Neuronal stem cell (in vitro differentiated cells): Measurements from ENCODE around the gene DEUP1.

Experiments
- DNase-seq: peaks from one replicate; pipeline ENCODE4 v3.0.0-alpha.2; 2013; ENCODE audit warnings: low spot score
- H2AFZ ChIP-seq: one replicate; pipeline ENCODE4 v1.6.1; 2013; ENCODE audit warnings: mild to moderate bottlenecking, low read length, inconsistent platforms
- H2AK5ac ChIP-seq: 2 replicates; pipeline ENCODE4 v1.6.1; 2013; ENCODE audit warnings: low read depth, mild to moderate bottlenecking, inconsistent platforms, low read length, moderate library complexity, mixed read lengths
- H2BK120ac ChIP-seq: 2 replicates; pipeline ENCODE4 v1.6.1; 2013; ENCODE audit warnings: low read depth, mild to moderate bottlenecking, inconsistent platforms, low read length, moderate library complexity, mixed read lengths
- H2BK12ac ChIP-seq: one replicate; pipeline ENCODE4 v1.6.1; 2013; ENCODE audit warnings: low read length, inconsistent platforms
- H2BK15ac ChIP-seq: 2 replicates; pipeline ENCODE4 v1.6.1; 2013; ENCODE audit warnings: mild to moderate bottlenecking, low read length, inconsistent platforms, mixed read lengths
- H2BK5ac ChIP-seq: one replicate; pipeline ENCODE4 v1.6.1; 2013; ENCODE audit warnings: inconsistent platforms, mild to moderate bottlenecking, low read length, moderate library complexity
- H3K14ac ChIP-seq: one replicate; pipeline ENCODE4 v1.6.1; 2013; ENCODE audit warnings: low read length, inconsistent platforms
- H3K18ac ChIP-seq: 2 replicates; pipeline ENCODE4 v1.6.1; 2013; ENCODE audit warnings: low read length, inconsistent platforms
- H3K23ac ChIP-seq: 2 replicates; pipeline ENCODE4 v1.6.1; 2013; ENCODE audit warnings: low read depth, mild to moderate bottlenecking, mixed read lengths, low read length, inconsistent platforms; ENCODE audit not compliant: poor library complexity
- H3K27ac ChIP-seq: replicated peaks from 3 replicates; pipeline ENCODE4 v1.5.1; 2013; ENCODE audit warnings: low read length, inconsistent platforms
- H3K27me3 ChIP-seq, 3 experiments: 2 replicates each; pipeline ENCODE4 v1.6.1; 2013; ENCODE audit warnings: low read length in 3 of 3, mild to moderate bottlenecking in 2 of 3, inconsistent platforms in 1 of 3, low read depth in 1 of 3, mixed read lengths in 1 of 3, moderate library complexity in 1 of 3; ENCODE audit not compliant: control insufficient read depth in 3 of 3, insufficient read depth in 3 of 3
- H3K36me3 ChIP-seq, 2 donors: replicated peaks in 1 of 2; 2 replicates each; pipeline ENCODE4 v1.6.1; 2013; ENCODE audit warnings: low read length in 2 of 2; ENCODE audit not compliant: control insufficient read depth in 2 of 2, insufficient read depth in 2 of 2
- H3K4ac ChIP-seq: 2 replicates; pipeline ENCODE4 v1.6.1; 2013; ENCODE audit warnings: inconsistent platforms, mild to moderate bottlenecking, low read length, moderate library complexity
- H3K4me1 ChIP-seq, 2 donors: 1 replicate in 1 of 2; 2 replicates in 1 of 2; pipeline ENCODE4 v1.6.1; 2013; ENCODE audit warnings: low read length in 2 of 2, low read depth in 1 of 2; ENCODE audit not compliant: control insufficient read depth in 2 of 2, insufficient read depth in 1 of 2
- H3K4me2 ChIP-seq: one replicate; pipeline ENCODE4 v1.6.1; 2013; ENCODE audit warnings: mild to moderate bottlenecking, low read length, inconsistent platforms; ENCODE audit not compliant: insufficient read depth, poor library complexity, severe bottlenecking
- H3K4me3 ChIP-seq, 2 donors: 2 replicates each; pipeline ENCODE4 v1.5.1; 2013; ENCODE audit warnings: low read length in 2 of 2, mild to moderate bottlenecking in 2 of 2, inconsistent platforms in 1 of 2, moderate library complexity in 1 of 2
- H3K79me1 ChIP-seq: one replicate; pipeline ENCODE4 v1.6.1; 2013; ENCODE audit warnings: low read depth, mild to moderate bottlenecking, inconsistent platforms, low read length, moderate library complexity
- H3K9ac ChIP-seq: one replicate; pipeline ENCODE4 v1.6.1; 2013; ENCODE audit warnings: mild to moderate bottlenecking, low read depth, low read length, inconsistent platforms; ENCODE audit not compliant: poor library complexity
- H3K9me3 ChIP-seq, 2 donors: replicated peaks in 1 of 2; 2 replicates each; pipeline versions ENCODE3 to v1.6.1; 2013; ENCODE audit warnings: low read length in 2 of 2, mild to moderate bottlenecking in 2 of 2, inconsistent platforms in 1 of 2, low read depth in 1 of 2, mixed read lengths in 1 of 2, moderate library complexity in 1 of 2; ENCODE audit not compliant: control insufficient read depth in 2 of 2, insufficient read depth in 1 of 2
- H4K8ac ChIP-seq: one replicate; pipeline ENCODE4 v1.6.1; 2013; ENCODE audit warnings: low read depth, mild to moderate bottlenecking, inconsistent platforms, low read length, moderate library complexity
- H4K91ac ChIP-seq: one replicate; pipeline ENCODE4 v1.6.1; 2013; ENCODE audit warnings: low read length, low read depth, mild to moderate bottlenecking, inconsistent platforms; ENCODE audit not compliant: poor library complexity
- WGBS, 2 donors: extraction: QIAGEN DNeasy Blood & Tissue Kit; methylation state at CpG; one replicate each; pipeline ENCODE4 v1.1.7; 2013; ENCODE audit warnings: missing lambda C conversion rate in 2 of 2, mixed read lengths in 1 of 2; ENCODE audit not compliant: insufficient read length in 2 of 2, insufficient replicate concordance in 1 of 2; ENCODE audit errors: extremely low coverage in 2 of 2; 5-methylcytosine and 5-hydroxymethylcytosine counted together

DEUP1 gene

DNA sequence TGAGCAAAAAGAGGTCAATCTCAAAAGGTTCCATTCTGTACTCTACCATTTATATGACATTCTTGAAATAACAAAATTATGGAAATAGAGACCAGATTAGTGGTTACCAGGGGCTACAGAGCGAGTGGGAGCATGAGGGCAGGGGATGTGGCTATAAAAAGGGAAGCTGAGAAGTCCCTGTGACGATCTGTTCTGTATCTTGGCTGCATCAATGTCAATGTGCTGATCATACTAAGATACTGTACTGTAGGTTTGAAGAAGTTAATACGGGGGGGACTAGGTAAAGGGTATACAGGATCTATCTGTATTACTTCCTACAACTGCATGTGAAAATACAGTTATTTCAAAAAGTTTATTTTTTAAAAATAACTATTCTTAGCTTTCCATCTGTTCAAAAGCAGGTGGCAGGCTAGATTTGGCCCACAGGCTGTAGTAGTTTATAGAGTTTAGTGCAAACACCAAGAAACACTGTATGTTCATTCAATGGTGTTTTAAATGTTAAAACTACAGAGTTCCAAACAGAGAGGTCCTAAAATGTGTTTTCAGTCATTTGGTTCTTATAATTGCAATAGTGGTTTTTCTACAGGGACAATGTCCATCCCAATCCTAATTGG lies 134.5 kb downstream of the DEUP1 start:
- H3K4me1 ChIP-seq, result no peaks in the 10 kb centered on the region
- no peak overlapping the region for H3K23ac ChIP-seq
- no CpG with 5 or more reads among the region's 3 CpGs for WGBS, 2 donors
- DNase-seq, result no peak
- no peak overlapping the region for H3K9ac ChIP-seq
- no peaks in the 10 kb centered on the region for H3K79me1 ChIP-seq
- no peak overlapping the region for H2BK5ac ChIP-seq
- H2BK12ac ChIP-seq, result no peak overlapping the region
- H3K18ac ChIP-seq, result no peak overlapping the region
- no peak overlapping the region for H3K27ac ChIP-seq
- H3K9me3 ChIP-seq, result no peaks in the 10 kb centered on the region
- no peak overlapping the region for H2AFZ ChIP-seq
- no peak overlapping the region for H4K8ac ChIP-seq
- no peak overlapping the region for H2BK120ac ChIP-seq
- H3K36me3 ChIP-seq, result no peaks in the 10 kb centered on the region
- no peak overlapping the region for H3K4ac ChIP-seq
- no peak overlapping the region for H3K14ac ChIP-seq
- no peak overlapping the region for H3K4me3 ChIP-seq
- H3K27me3 ChIP-seq, result no peaks in the 10 kb centered on the region
- H2BK15ac ChIP-seq, result no peak overlapping the region
- H4K91ac ChIP-seq, result no peak overlapping the region
- H2AK5ac ChIP-seq, result no peak overlapping the region
- no peak overlapping the region for H3K4me2 ChIP-seq

DNA sequence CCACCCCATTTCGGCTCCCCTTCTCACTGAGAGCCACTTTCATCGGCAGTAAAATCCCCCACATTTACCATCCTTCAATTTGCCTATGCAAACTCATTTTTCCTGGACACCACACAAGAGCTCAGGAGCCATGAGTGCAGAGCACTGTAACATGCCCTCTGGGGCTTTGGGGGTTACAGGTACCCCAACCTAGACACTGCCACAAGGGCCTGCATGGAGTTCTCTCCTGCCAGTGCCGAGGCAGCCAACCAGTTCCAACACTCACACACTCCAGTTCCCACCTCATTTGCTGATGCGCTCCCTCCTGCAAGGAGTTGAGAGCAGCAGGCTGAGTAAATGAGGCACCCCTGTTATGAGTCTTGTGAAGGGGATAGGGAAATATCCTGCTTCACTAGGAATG lies 136.5 kb downstream of the DEUP1 start:
- H3K27ac ChIP-seq, result no peak overlapping the region
- no peak overlapping the region for H3K4me3 ChIP-seq
- no CpG with 5 or more reads among the region's 4 CpGs for WGBS, 2 donors
- no peak overlapping the region for H2BK120ac ChIP-seq
- no peaks in the 10 kb centered on the region for H3K27me3 ChIP-seq
- no peak overlapping the region for H3K4me2 ChIP-seq
- DNase-seq, result no peak
- H3K4ac ChIP-seq, result no peak overlapping the region
- no peak overlapping the region for H3K18ac ChIP-seq
- H3K36me3 ChIP-seq, result no peaks in the 10 kb centered on the region
- no peaks in the 10 kb centered on the region for H3K4me1 ChIP-seq
- H2BK15ac ChIP-seq, result no peak overlapping the region
- H4K91ac ChIP-seq, result no peak overlapping the region
- no peak overlapping the region for H2AK5ac ChIP-seq
- H4K8ac ChIP-seq, result no peak overlapping the region
- H3K14ac ChIP-seq, result no peak overlapping the region
- no peak overlapping the region for H3K23ac ChIP-seq
- H2BK12ac ChIP-seq, result no peak overlapping the region
- H3K79me1 ChIP-seq, result no peaks in the 10 kb centered on the region
- no peak overlapping the region for H2BK5ac ChIP-seq
- no peak overlapping the region for H3K9ac ChIP-seq
- no peaks in the 10 kb centered on the region for H3K9me3 ChIP-seq
- H2AFZ ChIP-seq, result no peak overlapping the region

DNA sequence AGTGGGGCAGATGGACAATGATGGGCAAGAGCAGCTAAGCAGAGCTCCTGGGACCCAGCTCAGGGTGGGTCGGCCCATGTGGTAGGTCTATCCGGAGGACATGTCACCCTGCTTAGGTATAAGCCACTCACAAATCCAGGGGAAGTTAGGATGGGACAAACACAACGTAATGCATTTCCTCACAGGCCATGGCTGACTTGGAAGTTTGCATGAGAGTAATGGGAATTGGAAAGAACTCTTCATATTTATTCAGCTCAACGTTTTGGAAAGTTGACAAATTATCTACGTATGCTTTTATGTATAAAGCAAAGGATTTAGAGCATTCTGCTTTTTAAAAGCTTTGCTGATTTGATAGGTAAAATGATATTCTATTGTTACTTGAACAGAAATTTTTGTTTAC lies 137.7 kb downstream of the DEUP1 start:
- Histone ChIP-seq H4K8ac (no peak overlapping the region), H3K36me3 (no peaks in the 10 kb centered on the region), H3K79me1 (no peaks in the 10 kb centered on the region), H3K4me1 (no peaks in the 10 kb centered on the region), H2AFZ (no peak overlapping the region), H3K27me3 (no peaks in the 10 kb centered on the region), H3K23ac (no peak overlapping the region), H2BK120ac (no peak overlapping the region), H2BK12ac (no peak overlapping the region), H3K4ac (no peak overlapping the region), H2BK15ac (no peak overlapping the region), H3K18ac (no peak overlapping the region), H3K4me2 (no peak overlapping the region), H4K91ac (no peak overlapping the region), H3K9ac (no peak overlapping the region), H2BK5ac (no peak overlapping the region), H3K9me3 (no peaks in the 10 kb centered on the region), H3K27ac (no peak overlapping the region), H3K14ac (peak overlapping the region; percentile 77), H2AK5ac (no peak overlapping the region), H3K4me3 (no peak overlapping the region)
- no CpG with 5 or more reads among the region's 5 CpGs for WGBS, 2 donors
- no peak for DNase-seq

DNA sequence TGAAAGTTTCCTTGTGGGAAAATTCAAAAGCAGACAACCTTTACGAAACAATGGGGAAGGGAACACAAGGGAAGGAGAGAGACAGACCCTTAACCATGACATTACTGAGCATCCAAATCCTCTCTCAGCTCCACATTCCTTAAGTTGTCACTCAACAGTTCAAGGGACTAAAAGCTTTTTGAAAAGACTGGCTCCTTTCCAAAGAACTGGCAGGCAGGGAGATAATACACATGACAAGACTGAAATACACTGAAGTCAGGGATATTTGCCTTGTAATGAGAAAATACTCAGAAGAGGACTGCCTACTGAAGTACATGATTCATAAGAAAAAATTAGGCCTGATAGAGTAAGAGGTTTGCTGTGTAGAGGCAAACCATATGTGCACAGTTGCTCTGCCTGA lies 143.6 kb downstream of the DEUP1 start:
- Histone ChIP-seq H2BK5ac (no peak overlapping the region), H3K4me3 (no peak overlapping the region), H3K18ac (no peak overlapping the region), H2BK12ac (no peak overlapping the region), H3K27ac (no peak overlapping the region), H2BK120ac (no peak overlapping the region), H2AFZ (no peak overlapping the region), H3K23ac (no peak overlapping the region), H4K8ac (no peak overlapping the region), H3K79me1 (peaks cover 3% of the 10 kb centered on the region), H2AK5ac (no peak overlapping the region), H3K4me2 (no peak overlapping the region), H2BK15ac (no peak overlapping the region), H3K9ac (no peak overlapping the region), H3K36me3 (no peaks in the 10 kb centered on the region), H3K4me1 (peaks cover 19 to 20% of the 10 kb centered on the region in 2 donors), H4K91ac (no peak overlapping the region), H3K4ac (no peak overlapping the region), H3K14ac (no peak overlapping the region), H3K9me3 (peaks cover 5 to 6% of the 10 kb centered on the region in 2 donors), H3K27me3 (no peaks in the 10 kb centered on the region)
- WGBS, 2 donors, result no CpG with 5 or more reads among the region's 1 CpG
- no peak for DNase-seq
